ENCODE results near the gene CFDP1.

- no peak for TF ChIP-seq CTCF (IDR thresholded peaks at IDR 0.05)
- no peak for TF ChIP-seq POLR2A (IDR thresholded peaks at IDR 0.05)
These were observed 19.4 kb downstream of the CFDP1 start for GRCh38 chr16:75413951-75414350.

Data from heart left ventricle (tissue), 13 donors.